Measurements from ENCODE around the gene ADD1.

ADD1 gene

DNA sequence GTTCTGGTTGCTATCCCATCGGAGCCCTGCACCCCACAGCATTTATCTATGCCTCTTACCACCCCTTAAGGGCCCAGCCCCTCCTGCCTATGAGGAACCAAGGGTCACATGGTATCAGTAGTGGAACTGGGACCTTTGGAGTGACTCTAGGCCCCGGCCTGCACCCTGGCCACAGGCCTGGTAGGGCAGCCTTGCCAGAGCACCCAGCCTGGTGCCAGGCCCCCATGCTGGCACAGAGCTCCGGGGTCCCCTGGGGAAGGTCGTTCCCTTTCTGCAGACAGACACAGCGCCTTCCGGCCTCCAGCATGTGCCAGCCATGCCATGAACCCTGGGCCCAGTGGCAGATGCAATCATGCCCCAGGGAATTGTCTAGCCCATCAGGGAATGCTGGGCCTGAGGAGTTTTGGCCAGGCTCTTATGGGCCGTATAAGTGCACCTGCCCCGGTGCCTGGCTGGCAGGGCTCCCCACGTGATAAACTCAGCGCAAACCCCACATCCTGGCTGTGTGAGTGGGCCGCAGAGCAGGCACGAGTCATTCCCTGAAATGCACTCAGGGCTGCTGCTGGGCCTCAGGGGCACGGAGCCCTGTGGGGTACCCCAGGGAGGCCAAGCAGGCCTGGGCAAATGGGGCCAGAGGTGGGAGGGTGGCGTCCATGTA lies 19.8 kb upstream of the ADD1 start:
- no peak for DNase-seq

GRCh38 chr4:2824329-2824835 lies 19.3 kb upstream of the ADD1 start:
- DNase-seq = no peak

DNA sequence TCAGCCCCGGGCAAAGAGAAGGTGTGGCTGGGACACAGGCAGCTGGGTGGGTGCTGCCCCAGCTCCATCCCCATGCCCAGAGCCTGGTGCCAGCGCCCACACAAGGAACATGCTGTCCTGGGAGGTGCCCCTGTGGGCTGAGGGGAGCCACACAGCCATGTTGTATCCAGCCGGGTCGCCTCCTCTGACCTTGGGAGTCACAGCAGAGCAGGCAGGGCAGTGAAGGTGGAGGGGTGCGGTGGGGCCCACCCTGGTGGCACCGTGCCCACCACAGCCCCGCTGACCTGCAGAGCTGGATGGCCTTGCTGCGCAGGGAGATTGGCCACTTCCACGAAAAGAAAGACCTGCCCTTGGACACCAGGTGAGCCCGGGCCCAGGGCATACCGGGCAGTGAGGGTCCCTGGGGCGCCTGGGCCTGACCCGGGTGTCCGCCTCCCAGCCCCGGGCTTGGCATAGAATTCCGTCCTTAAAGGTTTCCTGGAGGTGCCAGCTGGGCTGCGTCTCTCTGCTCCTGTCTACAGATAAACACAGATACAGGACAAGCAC lies 18.7 kb upstream of the ADD1 start:
- no peak for DNase-seq

DNA sequence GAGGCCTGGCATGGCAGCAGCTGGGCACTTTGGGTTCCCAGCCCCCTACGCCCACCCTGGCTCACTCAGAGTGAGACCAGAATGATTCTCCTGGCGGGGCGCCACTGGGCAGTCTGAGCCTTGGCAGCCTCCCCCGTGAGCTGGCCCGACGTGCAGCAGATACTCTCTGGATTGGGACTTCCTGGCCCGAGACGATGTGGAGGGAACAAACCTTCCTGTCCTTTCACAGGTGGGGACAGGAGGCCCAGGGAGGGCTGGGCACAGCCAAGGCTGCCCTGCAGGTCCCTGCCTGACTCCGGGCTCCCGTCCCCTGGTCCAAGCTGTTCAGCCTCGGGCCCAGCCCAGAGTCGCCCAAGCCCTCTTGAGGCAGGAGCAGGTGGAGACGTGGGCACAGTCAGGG lies 17.9 kb upstream of the ADD1 start:
- no peak for DNase-seq

GRCh38 chr4:2827071-2827873 lies 16.4 kb upstream of the ADD1 start:
- no peak for DNase-seq

GRCh38 chr4:2827874-2828751 lies 15.5 kb upstream of the ADD1 start:
- no peak for DNase-seq

GRCh38 chr4:2828758-2829181 lies 14.9 kb upstream of the ADD1 start:
- no peak for DNase-seq

GRCh38 chr4:2829321-2829932 lies 14.2 kb upstream of the ADD1 start:
- DNase-seq = no peak

DNA sequence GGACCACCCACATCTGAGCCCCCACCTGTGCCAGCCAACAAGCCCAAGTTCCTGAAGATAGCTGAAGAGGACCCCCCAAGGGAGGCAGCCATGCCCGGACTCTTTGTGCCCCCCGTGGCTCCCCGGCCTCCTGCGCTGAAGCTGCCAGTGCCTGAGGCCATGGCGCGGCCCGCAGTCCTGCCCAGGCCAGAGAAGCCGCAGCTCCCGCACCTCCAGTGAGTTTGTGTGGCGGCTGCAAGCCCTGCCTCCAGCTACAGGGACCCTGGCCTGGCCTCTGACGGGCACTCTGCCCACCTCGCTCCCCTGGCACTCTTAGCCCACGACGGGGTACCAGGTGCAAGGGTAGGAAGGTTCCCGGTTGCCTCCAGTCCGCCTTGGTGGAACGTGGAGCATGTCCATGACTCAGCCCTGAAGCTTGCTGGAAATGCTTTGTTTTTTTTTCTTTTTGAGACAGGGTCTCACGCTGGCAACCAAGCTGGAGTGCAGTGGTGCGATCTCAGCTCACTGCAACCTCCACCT lies 13.7 kb upstream of the ADD1 start:
- DNase-seq = no peak

- DNase-seq = no peak
Observed at GRCh38 chr4:2830632-2831610, 12.7 kb upstream of the ADD1 start.

DNA sequence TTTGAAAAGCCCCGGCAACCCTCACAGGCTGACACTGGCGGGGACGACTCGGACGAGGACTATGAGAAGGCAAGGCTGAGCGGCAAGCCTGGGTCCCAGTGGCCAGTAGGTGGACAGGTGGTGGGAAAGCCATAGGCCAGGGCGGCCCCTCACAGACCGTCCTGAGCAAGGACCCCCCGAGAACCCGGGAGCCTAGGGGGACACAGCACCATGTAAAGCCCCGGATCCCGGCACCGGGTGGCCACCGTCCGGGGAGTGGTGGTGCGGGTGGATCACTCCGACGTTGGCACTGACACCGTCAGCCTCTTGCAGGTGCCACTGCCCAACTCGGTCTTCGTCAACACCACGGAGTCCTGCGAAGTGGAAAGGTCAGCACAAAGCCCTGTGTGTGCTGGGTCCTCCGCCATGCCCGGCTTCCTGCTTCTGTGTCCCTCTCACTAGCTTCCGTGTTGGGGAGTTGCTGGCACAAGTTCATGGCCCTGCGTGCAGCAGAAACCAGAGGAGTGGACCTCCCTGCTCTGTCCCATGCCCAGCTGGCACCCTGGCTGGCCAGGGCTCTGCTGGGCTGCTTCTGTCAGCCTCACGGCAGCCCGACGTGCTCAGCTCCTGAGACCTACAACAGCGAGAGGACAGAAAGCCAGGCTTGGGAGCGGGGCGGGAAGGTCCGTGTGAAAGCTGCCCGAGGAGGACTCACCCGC lies 11.9 kb upstream of the ADD1 start:
- DNase-seq = no peak

- DNase-seq = no peak
Observed at GRCh38 chr4:2832309-2832980, 11.2 kb upstream of the ADD1 start.

DNA sequence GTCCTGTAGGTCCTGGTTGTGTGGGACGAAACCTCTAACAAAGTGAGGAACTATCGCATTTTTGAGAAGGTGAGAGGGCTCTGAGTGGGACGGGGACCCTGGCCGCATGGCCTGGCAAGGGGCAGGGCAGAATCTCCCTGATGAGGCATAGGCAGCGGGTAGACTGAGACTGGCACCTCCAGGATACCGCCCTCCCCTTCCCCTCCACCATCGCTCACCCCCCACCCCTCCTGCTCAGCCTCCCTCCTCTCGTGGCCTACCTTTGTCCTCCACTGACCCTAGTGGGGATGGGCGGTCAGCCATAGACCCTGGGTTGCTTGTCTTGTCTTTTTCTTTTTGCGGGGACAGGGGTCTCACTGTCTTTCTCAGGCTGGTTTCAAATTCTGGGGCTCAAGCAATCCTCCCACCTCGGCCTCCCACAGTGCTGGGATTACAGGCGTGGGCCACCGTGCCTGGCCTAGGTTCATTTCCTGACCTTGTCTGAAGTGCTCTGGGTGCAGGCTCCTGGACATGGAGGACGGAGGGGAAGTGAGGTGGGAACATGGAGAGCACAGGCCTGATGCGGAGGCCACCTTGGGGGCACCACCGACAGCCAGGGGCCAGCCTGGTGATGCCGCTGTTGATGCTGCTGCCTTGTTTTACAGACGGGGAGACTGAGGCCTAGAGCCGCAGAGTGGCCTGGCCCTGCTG lies 10.5 kb upstream of the ADD1 start:
- no peak for DNase-seq

GRCh38 chr4:2833671-2834000 lies 10.0 kb upstream of the ADD1 start:
- no peak for DNase-seq

GRCh38 chr4:2834001-2834921 lies 9.4 kb upstream of the ADD1 start:
- DNase-seq = no peak

GRCh38 chr4:2835978-2836377 lies 7.7 kb upstream of the ADD1 start:
- DNase-seq = no peak

- no peak for DNase-seq
Observed at GRCh38 chr4:2836391-2836859, 7.2 kb upstream of the ADD1 start.
